Measurements from ENCODE around the gene SPDYC. TPM values are rescaled to one million over a fixed set of nuclear protein-coding genes. Genes with fewer than 3 reads are reported as not detected.
A peak's percentile ranks its signal among the peaks of the same experiment; 100 is the strongest.

The SPDYC gene
- total and polyA plus RNA-seq, 9 of the 15 experiments (the other 6 are each of a cell fraction or from before 2014, with no cell fraction given), result 4.4 to 18.8 (median 9.2) TPM

GRCh38 chr11:65182258-65183170 lies 12.5 kb downstream of the SPDYC start:
- no peaks in the 10 kb centered on the region for H3K9me1 ChIP-seq (ENCODE audit: control insufficient read depth, insufficient read depth, low read length)
- FAIRE-seq, result peak; percentile 72
- no peaks in the 10 kb centered on the region for H4K20me1 ChIP-seq (replicated peaks; ENCODE audit: control insufficient read depth, insufficient read depth, low read length)
- H3K4me2 ChIP-seq (ENCODE audit: insufficient read depth, low read length), result peak overlapping the region; percentile 94
- CTCF ChIA-PET (ENCODE audit: low intra/inter-chr PET ratio), result no interaction called here
- peaks cover 45% of the 10 kb centered on the region for H3K79me2 ChIP-seq (ENCODE audit: control insufficient read depth, insufficient read depth, low read length)
- peaks cover 11 to 54% of the 10 kb centered on the region in 2 experiments for H3K4me1 ChIP-seq (replicated peaks in 1 of 2; ENCODE audit: control insufficient read depth in 2 of 2, insufficient read depth in 2 of 2, low read length in 2 of 2)
- in situ Hi-C loops (cut with MboI), result no loop called here
- ATAC-seq, result peak; percentile 59
- WGBS (ENCODE audit: insufficient coverage, low coverage, missing lambda C conversion rate), result 26% methylated on average over 23 of the region's 23 CpGs
- H3K9me3 ChIP-seq (replicated peaks; ENCODE audit: control insufficient read depth, insufficient read depth, low read depth, low read length), result no peaks in the 10 kb centered on the region
- peak in 3 of 4 experiments; percentile 46 to 59 (median 56) for DNase-seq (ENCODE audit: extremely low read depth in 1 of 4, low spot score in 3 of 4)
- no TSS peak for BruUV-seq (replicated peaks)
- peaks cover 48% of the 10 kb centered on the region for H3K36me3 ChIP-seq (ENCODE audit: control insufficient read depth, insufficient read depth, low read length)
- peak overlapping the region; percentile 82 for H3K27ac ChIP-seq (ENCODE audit: extremely low read depth, low read depth, low read length)
- H3K9ac ChIP-seq (ENCODE audit: insufficient read depth in 1 of 2, low read depth in 2 of 2, low read length in 2 of 2), result peak overlapping the region; percentile 90 to 98
- H2AFZ ChIP-seq (ENCODE audit: low read depth, low read length), result peak overlapping the region; percentile 53
- POLR2A ChIA-PET, result interaction anchor here (0.6 to 5.7 kb wide), 12 partner anchors 9 to 317 kb away, joined by 3 to 90 read pairs (median 3); partner anchors contain the start of genes FAU, MRPL49, POLA2 and SPDYC
- H3K27me3 ChIP-seq (ENCODE audit: control insufficient read depth in 2 of 2, insufficient read depth in 2 of 2, low read length in 2 of 2), result no peaks in the 10 kb centered on the region
- intact Hi-C loops (cut with micrococcal nuclease), result no loop called here
- peak overlapping the region; percentile 98 for H3K4me3 ChIP-seq
- no peak for TF ChIP-seq XRCC3 (IDR thresholded peaks at IDR 0.05)
- TF ChIP-seq SP2 (IDR thresholded peaks at IDR 0.05; ENCODE audit: extremely low read depth, low read depth, low read length, poor library complexity, severe bottlenecking), result no peak
- peak; percentile 42 for TF ChIP-seq USF2 (CRISPR knock-in tag; IDR thresholded peaks at IDR 0.05)
- TF ChIP-seq SP1 (CRISPR knock-in tag; IDR thresholded peaks at IDR 0.05), result 0 out of 2 replicates have a peak, but pooled peaks have one; percentile 24
- TF ChIP-seq, protein P1, sequence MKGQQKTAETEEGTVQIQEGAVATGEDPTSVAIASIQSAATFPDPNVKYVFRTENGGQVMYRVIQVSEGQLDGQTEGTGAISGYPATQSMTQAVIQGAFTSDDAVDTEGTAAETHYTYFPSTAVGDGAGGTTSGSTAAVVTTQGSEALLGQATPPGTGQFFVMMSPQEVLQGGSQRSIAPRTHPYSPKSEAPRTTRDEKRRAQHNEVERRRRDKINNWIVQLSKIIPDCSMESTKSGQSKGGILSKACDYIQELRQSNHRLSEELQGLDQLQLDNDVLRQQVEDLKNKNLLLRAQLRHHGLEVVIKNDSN (CRISPR knock-in tag; IDR thresholded peaks at IDR 0.05), result peak; percentile 64
- peak; percentile 54; the same call in 1 of the 2 replicates for TF ChIP-seq RBFOX2 (IDR thresholded peaks at IDR 0.05; ENCODE audit: low read depth, low read length)
- 0 out of 2 replicates have a peak, but pooled peaks have one; percentile 64 for TF ChIP-seq TGIF2 (CRISPR knock-in tag; IDR thresholded peaks at IDR 0.05)
- peak; percentile 54 for TF ChIP-seq ZFX (CRISPR knock-in tag; IDR thresholded peaks at IDR 0.05)
- TF ChIP-seq RAD51 (IDR thresholded peaks at IDR 0.05; ENCODE audit: borderline replicate concordance, low read depth), result peak; percentile 10; the same call in 1 of the 2 replicates
- TF ChIP-seq KAT7 (CRISPR knock-in tag; IDR thresholded peaks at IDR 0.05; ENCODE audit: borderline replicate concordance), result no peak
- peak; percentile 15; the same call in 1 of the 2 replicates for TF ChIP-seq ZBTB7A (IDR thresholded peaks at IDR 0.05; ENCODE audit: borderline replicate concordance, control insufficient read depth, low read depth, low read length)
- TF ChIP-seq, protein P2, sequence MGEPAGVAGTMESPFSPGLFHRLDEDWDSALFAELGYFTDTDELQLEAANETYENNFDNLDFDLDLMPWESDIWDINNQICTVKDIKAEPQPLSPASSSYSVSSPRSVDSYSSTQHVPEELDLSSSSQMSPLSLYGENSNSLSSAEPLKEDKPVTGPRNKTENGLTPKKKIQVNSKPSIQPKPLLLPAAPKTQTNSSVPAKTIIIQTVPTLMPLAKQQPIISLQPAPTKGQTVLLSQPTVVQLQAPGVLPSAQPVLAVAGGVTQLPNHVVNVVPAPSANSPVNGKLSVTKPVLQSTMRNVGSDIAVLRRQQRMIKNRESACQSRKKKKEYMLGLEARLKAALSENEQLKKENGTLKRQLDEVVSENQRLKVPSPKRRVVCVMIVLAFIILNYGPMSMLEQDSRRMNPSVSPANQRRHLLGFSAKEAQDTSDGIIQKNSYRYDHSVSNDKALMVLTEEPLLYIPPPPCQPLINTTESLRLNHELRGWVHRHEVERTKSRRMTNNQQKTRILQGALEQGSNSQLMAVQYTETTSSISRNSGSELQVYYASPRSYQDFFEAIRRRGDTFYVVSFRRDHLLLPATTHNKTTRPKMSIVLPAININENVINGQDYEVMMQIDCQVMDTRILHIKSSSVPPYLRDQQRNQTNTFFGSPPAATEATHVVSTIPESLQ (CRISPR knock-in tag; IDR thresholded peaks at IDR 0.05), result 0 out of 2 replicates have a peak, but pooled peaks have one; percentile 10
- peak; percentile 52 for TF ChIP-seq NFIC (IDR thresholded peaks at IDR 0.05)
- peak in 1 of 2 experiments; percentile 26; a peak in 1 of 4 replicates for TF ChIP-seq NRF1 (conservative IDR thresholded peaks at IDR 0.05 in 1 of 2, IDR thresholded peaks at IDR 0.05 in 1 of 2)
- TF ChIP-seq, protein P3, sequence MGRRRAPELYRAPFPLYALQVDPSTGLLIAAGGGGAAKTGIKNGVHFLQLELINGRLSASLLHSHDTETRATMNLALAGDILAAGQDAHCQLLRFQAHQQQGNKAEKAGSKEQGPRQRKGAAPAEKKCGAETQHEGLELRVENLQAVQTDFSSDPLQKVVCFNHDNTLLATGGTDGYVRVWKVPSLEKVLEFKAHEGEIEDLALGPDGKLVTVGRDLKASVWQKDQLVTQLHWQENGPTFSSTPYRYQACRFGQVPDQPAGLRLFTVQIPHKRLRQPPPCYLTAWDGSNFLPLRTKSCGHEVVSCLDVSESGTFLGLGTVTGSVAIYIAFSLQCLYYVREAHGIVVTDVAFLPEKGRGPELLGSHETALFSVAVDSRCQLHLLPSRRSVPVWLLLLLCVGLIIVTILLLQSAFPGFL (CRISPR knock-in tag; IDR thresholded peaks at IDR 0.05), result 0 out of 2 replicates have a peak, but pooled peaks have one; percentile 71
